Stimulated activated CD8-positive, alpha-beta memory T cell treated with anti-CD3 and anti-CD28 coated beads, Interleukin-2, amount 100 ng/mL, for 1 hour (primary cell): Measurements from ENCODE around the gene RESP18.
"Not testable (repeated sequence)": the region's sequence is repeated elsewhere in the genome, so short reads cannot be mapped to it uniquely, and the experiment has no call there.

Source experiments
- DNase-seq, 2 donors: peaks; one replicate each; pipeline ENCODE4 v3.0.0-alpha.2; 2020; ENCODE audit warnings: low read depth in 2 of 2

Gene RESP18

DNA sequence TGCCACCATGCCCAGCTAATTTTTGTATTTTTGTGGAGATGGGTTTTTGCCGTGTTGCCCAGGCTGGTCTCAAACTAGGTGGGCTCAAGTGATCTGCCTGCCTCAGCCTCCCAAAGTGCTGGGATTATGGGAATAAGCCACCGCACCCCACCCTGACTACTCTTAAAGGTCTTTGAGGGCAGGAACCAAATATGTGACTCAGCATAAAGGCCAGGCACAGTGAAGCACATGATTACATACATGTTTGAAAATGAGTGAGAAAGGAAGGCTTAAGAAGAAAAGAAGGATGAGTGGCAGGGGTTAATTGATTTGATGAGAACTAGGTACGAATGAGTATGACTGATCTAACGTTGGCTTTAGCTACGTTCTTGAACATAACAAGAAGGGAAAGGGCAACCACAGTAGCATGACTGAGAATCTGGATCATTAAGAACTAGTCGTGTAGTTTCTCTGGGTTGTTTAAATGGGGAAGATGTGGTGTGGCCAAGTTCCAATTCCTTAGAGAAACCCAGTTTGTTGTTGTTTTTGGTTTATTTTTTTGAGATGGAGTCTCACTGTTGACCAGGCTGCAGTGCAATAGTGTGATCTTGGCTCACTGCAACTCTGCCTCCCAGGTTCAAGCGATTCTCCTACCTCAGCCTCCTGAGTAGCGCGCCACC, 6.8 kb downstream of the RESP18 start:
- no peak for DNase-seq

DNA sequence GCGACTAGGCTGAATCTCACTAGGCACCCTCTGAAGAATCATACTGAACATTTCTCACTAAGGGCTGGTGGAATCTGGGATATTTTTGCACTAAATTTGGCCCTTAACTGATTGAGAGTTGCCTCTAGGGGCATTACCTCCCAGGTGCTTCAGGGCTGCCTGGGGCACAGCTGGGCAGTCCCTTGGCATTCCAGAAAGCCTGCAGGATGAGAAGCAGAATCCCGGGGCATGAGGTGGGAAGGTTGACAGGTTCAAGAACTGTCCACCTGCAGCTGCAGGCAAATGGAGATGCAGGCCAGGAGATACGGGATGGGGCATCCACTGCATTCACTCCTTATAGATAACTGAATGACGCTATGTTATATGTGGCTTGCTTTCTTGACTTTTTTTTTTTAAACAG, 7.4 kb downstream of the RESP18 start:
- no peak for DNase-seq

DNA sequence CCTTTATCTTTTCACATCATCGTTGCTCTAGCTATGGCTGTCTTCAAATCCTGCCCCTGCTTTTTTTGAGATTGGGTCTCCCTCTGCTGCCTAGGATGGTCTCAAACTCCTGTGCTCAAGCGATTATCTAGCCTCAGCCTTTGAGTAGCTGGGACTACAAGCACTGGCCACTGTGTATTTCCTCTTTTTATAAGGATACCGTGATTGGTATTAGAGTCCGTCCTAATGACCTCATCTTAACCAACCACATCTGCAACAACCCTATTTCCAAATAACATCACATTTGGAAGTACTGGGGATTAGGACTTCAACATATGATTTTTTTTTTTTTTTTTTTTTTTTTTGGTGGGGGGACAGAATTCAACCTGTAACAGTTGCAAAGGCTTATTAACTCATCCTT, 9.1 kb downstream of the RESP18 start:
- no peak for DNase-seq

DNA sequence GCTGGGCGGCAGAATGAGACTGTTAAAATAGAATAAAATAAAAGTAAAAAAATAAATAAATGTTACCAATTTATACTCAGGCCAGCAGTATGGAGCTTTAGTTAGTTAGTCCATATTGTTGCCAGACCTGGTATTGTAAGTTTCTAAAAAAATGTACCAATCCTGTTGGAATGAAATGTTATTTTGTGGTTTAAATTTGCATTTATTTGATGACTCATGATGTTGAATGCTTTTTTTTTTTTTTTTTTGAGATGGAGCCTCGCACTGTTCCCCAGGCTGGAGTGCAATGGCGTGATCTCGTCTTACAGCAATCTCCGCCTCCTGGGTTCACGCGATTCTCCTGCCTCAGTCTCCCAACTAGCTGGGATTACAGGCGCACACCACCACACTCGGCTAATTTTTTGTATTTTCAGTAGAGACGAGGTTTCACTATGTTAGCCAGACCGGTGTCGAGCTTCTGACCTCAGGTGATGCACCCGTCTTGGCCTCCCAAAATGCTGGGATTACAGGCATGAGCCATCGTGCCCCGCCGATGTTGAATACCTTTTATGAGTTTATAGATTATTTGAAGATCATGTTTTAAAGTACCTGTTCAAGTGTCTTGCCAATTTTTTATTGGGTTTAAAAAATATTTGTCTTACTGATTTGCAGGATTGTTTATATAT, 17.6 kb downstream of the RESP18 start:
- no peak for DNase-seq

DNA sequence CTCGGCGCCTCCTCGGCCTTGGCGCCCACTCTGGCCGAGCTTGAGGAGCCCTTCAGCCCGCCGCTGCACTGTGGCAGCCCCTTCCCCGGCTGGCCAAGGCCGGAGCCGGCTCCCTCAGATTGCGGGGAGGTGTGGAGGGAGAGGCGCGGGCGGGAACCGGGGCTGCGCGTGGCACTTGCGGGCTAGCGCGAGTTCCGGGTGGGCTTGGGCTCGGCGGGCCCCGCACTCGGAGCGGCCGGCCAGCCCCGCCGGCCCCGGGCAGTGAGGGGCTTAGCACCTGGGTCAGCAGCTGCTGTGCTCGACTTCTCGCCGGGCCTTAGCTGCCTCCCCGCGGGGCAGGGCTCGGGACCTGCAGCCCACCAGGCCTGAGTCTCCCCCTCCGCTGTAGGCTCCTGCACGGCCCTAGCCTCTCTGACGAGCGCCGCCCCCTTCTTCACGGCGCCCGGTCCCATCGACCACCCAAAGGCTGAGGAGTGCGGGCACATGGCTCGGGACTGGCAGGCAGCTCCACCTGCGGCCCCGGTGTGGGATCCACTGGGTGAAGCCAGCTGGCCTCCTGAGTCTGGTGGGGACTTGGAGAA, 19.8 kb downstream of the RESP18 start:
- not testable (repeated sequence) for DNase-seq

DNA sequence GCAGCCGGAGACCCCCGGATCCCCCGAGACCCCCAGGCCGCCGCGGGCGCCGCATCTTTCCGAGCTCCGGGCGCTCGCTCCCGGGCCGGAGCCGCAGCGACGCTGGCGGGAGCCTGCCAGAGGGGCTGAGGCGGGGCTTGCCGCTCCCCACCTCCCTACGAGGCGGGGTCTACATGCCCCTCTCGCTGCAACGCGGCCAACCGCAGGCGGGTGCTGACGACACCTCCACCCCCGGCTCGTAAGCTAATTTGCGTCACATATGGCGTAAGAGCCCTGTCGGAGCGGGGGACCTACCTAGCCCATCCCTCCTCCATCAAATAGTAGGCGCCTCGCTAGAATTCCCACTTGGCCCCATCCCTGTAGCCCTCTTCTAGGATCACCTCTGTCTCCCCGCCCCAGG, 23.3 kb downstream of the RESP18 start, which contains the start of gene PTPRN:
Gene PTPRN (minus strand): TSS at position 124 of the 400 bp plus-strand sequence. CDS start 69 bp downstream, at position 55.
- no peak for DNase-seq

DNA sequence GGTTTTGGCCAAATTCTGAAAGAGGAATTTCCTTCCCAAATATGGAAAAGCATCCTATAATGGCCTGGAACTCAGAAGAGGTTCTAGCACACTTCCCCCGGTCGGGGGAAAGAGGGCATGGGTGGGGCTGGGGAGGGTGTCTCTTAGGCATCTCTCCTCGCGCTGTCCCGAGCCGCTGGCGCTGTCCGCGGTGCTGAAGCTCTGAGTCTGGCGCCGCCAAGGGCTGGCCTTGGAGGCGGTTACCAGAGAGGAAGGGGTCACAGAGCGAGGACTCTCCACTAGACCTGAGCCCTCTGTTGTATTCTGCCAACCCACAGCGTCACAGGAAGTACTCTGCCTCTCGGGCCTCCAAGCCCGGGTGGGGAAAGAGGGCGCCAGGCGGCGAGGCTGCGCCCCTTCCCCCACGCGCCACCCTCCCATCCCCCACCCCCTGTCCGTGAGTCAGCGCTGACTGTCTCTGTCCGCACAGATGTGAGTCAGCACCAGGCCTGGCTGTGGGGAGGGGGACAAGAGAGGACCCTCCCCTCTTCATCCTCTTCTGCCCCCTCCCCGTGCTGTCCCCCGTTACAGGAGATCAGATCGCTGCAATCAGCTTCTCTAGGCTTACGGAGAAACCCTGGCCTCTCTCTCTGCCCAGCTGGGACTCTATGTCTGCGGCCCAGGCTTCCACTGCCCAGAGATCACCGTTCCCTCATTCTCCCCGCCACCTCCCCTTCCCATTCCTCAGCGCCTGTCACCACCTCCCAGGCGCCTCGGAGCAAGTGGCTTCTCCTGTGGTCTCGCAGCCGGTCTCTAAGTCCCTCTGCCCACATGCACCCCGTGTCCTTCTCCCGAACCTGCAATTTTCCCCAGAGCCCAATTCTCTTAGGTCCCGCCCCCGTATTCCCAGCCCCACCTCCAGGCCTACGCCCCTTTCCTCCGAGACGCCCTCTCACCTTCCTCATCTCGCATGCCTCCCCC, 24.1 kb downstream of the RESP18 start:
- peak; percentile 32 to 37 for DNase-seq

DNA sequence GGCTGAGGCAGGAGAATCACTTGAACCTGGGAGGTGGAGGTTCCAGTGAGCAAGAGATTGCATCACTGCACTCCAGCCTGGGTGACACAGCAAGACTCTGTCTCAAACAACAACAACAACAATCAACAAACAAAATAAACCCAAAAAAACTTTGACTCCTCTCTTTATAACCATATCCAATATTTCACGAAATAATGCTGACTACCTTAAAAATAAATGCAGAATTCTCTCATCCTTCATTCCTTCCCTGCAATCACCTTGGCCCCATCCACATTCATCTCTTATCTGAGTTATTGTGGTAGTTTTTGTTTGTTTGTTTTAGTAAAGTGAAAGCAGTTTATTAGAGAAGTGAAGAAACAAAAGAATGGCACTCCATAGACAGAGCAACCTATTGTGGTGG, 26.5 kb downstream of the RESP18 start:
- DNase-seq = no peak

DNA sequence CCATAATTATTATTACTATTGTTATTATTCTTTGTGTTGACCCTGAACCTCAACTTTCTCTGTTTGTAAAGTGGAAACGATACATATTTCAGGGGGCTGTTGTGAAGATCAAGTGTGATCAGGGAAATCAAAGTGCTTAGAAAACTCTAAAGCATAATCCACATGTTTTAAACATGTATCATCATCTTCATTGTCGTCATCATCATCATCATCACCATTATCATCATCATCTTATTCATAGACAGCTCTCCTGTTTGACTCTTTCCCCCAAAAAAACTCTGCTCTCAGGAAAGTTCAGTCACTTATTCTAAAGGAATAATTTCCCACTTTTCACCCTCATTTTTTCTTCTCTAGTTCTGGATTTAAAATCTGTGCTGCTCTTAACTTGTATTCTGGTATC, 28.3 kb downstream of the RESP18 start:
- DNase-seq = no peak

DNA sequence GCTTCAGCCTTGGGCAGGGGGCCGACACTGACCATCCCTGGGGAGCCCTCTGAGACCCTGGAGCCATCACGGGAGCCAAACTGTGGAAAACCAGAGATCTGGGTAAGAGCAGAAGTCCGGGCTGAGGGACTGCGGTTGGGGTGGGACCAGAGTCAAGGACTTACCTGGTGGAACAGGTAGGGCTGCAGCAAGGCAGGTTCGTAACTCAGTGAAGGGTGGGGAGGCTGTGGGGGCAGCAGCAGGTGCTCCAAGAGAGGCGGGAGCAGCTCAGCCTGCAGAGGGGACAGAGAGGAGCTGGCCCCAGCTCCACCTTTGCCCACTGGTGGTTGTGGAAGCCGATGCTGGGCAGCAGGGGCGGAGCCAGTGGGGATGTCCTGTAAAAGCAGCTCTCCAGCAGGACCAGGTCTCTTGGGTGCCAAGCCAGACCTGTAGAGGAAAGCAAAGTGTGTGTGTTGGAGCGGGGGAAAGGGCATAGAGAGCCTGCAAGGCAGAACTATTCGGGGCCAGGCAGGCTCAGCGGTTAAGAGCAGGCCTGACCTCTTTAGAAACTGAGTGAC, 30.1 kb downstream of the RESP18 start:
- no peak for DNase-seq

DNA sequence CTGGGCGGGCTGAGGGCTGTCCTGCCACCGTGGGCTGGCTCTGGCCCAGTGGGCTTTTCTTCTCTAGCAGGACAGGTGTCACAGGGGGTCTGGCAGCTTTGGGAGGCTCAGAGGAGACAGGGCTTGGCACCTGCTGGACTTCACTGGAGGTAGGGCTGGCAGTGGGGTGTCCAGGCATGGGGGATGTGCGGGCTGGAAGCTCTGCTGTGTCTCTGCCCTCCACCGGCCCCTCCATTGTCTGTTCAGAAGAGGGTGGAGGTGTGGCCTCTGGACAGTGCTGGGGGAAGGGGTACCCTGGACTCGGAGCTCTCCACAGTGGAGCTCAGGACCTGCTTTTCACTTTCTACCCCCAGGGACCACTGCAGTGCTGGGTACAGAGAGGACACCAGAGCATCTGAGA, 32.5 kb downstream of the RESP18 start:
- no peak for DNase-seq

DNA sequence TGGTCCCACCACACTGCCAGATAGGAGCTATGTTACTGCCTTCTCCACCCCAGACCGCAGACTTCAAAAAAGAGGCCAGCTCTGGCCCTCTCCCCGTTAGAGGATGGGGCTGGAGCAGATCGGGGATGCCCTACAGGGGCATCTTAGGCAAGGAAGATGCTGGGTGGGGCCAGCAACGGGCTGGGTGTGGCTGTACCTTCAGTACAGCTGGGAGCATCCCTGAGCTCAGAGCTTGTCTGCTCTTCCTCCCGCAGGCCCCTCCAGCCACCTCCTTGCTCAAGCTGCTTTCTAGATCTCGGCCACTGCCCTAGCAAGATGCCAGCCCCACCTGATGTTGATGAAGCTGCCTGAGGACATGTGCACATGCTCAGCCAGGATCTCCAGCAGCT, 33.2 kb downstream of the RESP18 start:
- DNase-seq = no peak

DNA sequence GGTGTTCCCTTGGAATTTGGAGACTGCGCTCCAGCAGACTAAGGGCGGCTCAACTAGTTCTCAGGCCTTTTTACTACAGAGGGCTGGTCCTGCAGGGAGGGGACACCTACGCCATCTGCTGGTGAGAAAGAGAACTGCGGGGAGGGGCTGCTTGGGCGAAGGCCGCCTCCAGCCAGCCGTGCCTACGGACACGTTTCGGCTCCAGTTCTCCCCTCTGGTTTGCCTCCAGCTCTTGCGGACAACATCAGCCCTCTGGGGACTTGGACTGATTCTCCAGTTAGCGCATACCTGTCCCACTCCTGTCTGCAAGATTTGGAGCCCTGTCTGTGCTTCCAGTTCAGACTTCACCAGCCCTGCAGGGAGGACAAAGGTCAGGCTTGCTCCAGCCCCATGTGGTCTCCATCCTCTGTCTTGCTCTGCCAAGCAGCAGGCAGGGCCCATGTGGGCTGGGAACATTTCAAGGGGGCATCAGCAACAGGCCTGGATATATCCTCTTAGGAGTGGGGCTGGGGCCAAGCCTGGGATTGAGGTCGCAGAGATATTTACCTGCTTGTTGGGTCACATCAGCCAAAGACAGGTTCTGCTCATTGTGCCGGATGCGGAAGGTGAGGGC, 33.7 kb downstream of the RESP18 start:
- DNase-seq = peak; percentile 73 to 83

DNA sequence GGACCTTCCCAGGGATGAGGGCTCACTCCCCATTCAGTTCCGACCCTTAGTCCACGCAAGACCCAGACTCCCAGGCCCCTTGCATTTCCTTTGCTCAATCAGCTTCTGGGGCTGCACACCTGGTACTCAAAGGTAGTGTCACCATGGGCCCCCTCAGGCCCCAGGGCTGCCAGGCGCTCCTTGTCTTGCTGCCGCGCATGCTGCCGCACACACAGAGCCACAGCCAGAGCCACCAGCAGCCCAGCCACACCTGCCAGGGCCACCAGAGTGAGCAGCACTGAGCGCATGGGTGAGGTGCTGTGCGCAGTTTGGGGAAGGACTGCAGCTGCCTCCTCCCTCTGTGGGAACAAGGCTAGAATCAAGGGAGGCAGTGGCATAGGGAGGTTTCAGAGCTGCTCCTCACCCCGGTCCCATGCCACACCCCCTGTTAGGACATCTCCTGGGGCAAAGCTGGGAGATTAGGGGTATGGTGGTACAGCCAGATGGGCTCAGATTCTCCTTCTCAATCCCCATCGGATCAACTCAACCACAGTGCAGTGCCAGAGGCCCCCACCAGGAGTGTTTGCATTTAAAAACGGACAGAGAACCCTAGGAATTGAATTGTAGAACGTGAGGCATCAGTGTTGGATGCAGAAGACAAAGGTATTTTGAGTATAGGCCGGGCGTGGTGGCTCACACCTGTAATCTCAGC, 34.6 kb downstream of the RESP18 start:
- DNase-seq = no peak

DNA sequence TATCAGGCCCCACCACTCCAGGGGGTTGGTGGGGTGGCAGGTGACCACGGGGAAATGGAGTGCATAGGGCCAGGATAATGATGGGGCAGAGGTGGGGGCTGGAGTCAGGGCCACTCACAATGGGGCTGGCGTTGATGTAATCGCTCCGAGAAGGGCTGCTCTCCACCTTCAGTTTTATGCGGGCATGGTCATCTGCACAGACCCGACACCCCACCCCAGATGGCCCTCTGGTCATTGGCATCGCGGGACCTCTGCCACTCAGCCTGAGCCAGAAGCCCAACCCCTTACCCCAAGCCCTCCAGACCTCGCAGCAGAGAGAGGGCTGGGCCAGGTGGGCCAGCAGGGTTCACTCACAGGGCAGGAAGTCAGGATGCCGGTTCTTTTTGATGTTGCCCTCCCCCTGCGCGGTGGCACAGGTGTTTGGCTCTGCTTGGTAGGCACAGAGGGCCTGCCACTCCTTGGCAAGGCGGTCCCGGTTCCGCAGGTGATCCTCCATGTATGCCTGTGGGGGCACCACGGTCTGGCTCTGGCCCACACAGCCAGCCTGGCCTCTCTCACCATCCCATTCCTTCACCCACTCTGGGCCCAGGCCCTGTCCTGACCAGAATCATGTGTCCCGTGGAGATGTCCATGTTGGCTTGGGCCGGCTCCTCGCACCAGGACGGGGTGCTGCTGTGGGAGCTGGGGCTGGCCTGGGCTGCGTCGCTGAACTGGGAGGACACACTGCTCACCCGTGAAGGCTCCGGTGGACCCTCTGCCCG, 35.7 kb downstream of the RESP18 start:
- no peak for DNase-seq

DNA sequence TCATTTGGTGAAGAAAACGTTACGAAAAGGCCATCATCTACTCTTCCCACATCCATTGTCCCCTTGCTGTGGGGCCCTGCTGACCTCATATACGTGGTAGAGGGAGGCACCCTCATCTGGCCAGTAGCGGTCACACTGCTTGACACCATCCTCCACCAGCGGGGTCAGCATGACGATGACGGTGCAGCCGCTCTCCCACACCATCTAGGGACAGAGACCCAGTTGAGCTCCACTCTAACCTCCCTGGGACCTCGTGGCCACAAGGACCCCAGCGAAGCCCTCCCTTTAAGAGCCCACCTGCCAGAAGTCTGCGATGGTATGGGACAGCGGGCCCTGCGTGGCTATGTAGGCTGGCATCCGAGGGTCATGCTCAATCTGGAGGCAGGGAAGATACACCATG, 36.4 kb downstream of the RESP18 start:
- DNase-seq = no peak

DNA sequence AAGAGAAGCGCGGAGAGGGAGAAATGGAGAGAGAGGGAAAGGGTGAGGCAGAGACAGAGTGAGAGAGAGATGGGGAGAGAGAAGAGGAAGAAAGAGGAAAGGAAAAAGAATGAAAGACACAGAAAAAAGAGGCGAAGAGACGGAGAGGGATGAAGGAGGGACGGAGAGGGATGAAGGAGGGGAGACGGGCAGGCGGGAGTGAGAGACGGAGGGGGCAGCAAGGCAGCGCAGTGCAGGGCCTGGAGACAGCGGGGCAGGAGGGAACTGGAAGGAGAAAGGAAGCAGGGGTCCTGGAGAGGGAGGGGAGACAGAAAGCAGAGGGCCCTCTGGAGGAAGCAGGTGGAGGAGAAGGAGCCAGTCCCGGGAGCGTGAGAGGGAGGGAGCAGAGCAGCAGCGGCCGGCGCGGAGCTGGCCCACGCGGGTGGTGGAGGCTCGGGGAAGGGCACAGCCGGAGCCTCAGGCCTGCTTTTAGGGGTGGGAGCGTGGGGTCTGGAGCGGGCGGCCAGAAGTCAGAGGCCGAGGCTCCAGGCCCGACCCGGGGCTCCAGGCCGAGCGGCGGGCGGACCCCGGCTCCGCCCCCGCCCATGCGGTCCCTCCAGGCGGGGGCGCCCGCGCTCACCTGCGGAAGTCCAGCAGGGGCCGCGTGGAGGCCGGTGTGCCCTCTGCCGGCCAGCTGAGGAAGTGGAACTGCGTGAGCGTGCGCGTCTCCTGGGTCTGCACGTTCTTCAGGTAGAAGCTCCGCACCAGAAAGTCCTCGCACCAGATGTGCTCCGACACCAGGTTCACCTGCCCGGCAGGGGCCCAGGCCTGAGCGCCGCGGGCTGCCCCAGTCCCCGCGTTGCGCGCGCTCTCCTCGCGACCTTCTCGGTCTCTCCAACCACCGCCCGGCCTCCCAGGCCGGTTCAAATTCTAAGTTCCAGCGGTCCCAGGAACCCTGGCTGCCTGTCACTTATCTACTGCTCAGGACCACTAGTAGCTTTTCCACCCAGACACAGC, 37.9 kb downstream of the RESP18 start:
- peak; percentile 80 to 81 for DNase-seq

DNA sequence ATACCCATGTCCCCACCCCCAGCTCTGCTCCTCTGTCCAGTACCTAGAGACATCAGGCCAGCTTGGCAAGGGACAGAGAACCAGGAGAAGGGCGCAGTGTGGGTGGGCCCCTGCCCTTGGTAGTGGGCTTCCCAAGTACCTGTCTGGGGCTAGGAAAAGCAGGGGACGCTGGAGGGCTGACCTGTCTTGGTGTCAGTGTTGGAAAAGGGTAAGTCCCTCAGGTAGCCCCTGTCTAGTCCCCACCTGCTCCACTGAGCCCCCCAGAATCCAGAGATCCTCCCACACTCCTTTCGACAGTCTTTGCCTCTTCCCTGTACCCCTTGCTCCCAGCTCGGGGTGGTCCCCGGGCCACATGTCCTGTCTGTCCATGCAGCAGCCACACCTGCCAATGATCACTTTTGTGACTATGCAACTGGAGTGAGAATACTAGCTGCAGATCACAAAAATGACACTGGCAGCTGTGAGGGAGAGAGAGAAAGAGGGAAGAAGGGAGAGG, 38.8 kb downstream of the RESP18 start:
- DNase-seq = no peak

DNA sequence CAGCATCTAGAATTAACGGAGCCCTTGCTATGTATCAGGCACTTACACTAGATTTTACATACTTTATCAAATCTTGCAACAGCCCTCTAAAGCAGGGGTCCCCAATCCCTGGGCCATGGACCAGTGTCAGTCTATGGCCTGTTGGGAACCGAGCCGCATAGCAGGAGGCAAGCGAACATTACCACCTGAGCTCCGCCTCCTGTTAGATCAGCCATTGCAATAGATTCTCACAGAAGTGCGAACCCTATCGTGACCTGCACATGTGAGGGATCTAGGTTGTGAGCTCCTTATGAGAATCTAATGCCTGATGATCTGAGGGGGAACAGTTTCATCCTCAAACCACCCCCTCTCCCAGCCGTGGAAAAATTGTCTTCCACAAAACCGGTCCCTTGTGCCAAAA, 39.9 kb downstream of the RESP18 start:
- no peak for DNase-seq
